Activated T-cell treated with anti-CD3 and anti-CD28 coated beads, Interleukin-2, amount 50 U/mL, for 24 hours (primary cell): ENCODE measurements around the gene PRDM4.
A peak's percentile ranks its signal among the peaks of the same experiment; 100 is the strongest.

Experiments
- DNase-seq: peaks from one replicate; pipeline ENCODE4 v3.0.0-alpha.2; 2020
- H3K27ac Mint-ChIP-seq: 2 replicates; pipeline ENCODE4 v1.8.0; 2020; ENCODE audit warnings: mild to moderate bottlenecking, mixed read lengths
- H3K27me3 Mint-ChIP-seq: 2 replicates; pipeline ENCODE4 v1.8.0; 2020; ENCODE audit warnings: mixed read lengths
- H3K36me3 Mint-ChIP-seq: 2 replicates; pipeline ENCODE4 v1.8.0; 2020; ENCODE audit warnings: low read depth, mixed read lengths
- H3K4me1 Mint-ChIP-seq: 2 replicates; pipeline ENCODE4 v1.8.0; 2020; ENCODE audit warnings: low read depth, mixed read lengths
- H3K4me3 Mint-ChIP-seq: 2 replicates; pipeline ENCODE4 v1.8.0; 2020; ENCODE audit warnings: mild to moderate bottlenecking, moderate library complexity, mixed read lengths
- H3K9me3 Mint-ChIP-seq: 2 replicates; pipeline ENCODE4 v1.8.0; 2020; ENCODE audit warnings: mixed read lengths

The PRDM4 gene

DNA sequence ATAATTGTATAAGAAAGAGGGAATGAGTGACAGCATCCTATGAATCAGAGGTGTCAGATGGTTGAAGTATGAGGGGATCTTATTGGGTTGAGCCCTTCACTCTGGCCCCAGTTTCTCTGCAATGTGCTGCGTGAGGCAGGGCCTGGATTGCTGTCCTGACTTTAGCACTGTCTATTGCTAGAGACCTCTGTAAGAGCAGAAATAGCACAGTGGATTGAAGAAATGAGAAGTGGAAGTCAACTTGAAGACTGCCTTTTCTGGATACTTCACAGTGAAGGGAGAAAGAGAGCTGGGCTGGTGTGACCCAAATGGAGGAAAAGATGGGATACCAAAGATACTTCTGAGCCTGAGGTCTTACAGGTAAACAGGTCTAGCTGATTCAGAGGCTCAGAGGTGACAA, 19.4 kb upstream of the PRDM4 start:
- H3K36me3 Mint-ChIP-seq: no peaks in the 10 kb centered on the region
- H3K27ac Mint-ChIP-seq: no peak overlapping the region
- no peak overlapping the region for H3K4me3 Mint-ChIP-seq
- DNase-seq: no peak
- peaks cover 56% of the 10 kb centered on the region for H3K27me3 Mint-ChIP-seq
- peaks cover 4% of the 10 kb centered on the region for H3K4me1 Mint-ChIP-seq
- H3K9me3 Mint-ChIP-seq: no peaks in the 10 kb centered on the region

GRCh38 chr12:107779077-107779831, 18.3 kb upstream of the PRDM4 start:
- Mint-ChIP-seq H3K27me3 (peaks cover 65% of the 10 kb centered on the region), H3K4me3 (no peak overlapping the region), H3K27ac (no peak overlapping the region), H3K4me1 (peaks cover 12% of the 10 kb centered on the region), H3K9me3 (no peaks in the 10 kb centered on the region), H3K36me3 (no peaks in the 10 kb centered on the region)
- no peak for DNase-seq

DNA sequence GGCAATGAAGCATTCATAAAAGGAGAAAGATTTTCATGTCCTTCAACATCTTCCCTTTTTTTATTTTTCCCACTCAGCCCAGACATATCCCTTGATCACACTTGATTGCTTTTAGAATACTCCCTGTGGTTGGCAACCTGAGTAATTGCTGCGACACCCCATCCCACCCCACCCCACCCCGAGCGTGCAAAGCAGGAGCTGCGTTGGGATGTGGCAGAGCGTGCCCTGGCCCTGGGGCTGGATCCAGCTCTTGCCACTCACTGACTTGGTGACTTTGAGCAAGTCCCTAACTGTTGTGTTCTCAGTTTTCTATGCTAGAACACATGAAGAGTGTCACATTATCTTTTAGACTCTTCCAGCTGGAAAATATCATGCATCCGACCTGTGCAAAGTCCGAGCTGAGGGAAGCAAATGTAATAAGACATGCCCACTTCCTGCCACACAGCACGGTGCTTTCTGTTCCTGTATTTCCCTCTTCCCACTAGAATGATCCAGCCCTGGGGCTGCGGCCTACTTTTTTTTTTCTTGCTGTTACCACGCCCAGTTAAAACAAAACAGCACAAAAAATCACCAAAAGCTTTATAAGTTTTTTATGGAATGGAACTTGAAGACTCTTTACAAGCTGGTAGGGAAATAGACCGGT, 17.6 kb upstream of the PRDM4 start:
- Mint-ChIP-seq H3K36me3 (no peaks in the 10 kb centered on the region), H3K27me3 (peaks cover 67% of the 10 kb centered on the region), H3K4me1 (peaks cover 16% of the 10 kb centered on the region), H3K9me3 (no peaks in the 10 kb centered on the region), H3K27ac (no peak overlapping the region), H3K4me3 (no peak overlapping the region)
- DNase-seq: no peak

GRCh38 chr12:107776171-107776570, 15.2 kb upstream of the PRDM4 start:
- Mint-ChIP-seq H3K4me3 (no peak overlapping the region), H3K27me3 (peaks cover 76% of the 10 kb centered on the region), H3K27ac (no peak overlapping the region), H3K36me3 (no peaks in the 10 kb centered on the region), H3K4me1 (peaks cover 16% of the 10 kb centered on the region), H3K9me3 (no peaks in the 10 kb centered on the region)
- no peak for DNase-seq

- DNase-seq: no peak
- Mint-ChIP-seq H3K4me3 (peak overlapping the region; percentile 44), H3K4me1 (peaks cover 16% of the 10 kb centered on the region), H3K27ac (no peak overlapping the region), H3K27me3 (peaks cover 78% of the 10 kb centered on the region), H3K36me3 (no peaks in the 10 kb centered on the region), H3K9me3 (no peaks in the 10 kb centered on the region)
Measured at GRCh38 chr12:107775093-107775721, 14.3 kb upstream of the PRDM4 start.

- H3K27me3 Mint-ChIP-seq: peaks cover 73% of the 10 kb centered on the region
- DNase-seq: no peak
- H3K36me3 Mint-ChIP-seq: no peaks in the 10 kb centered on the region
- peak within 1 kb of the TSS; percentile 44 for H3K4me3 Mint-ChIP-seq
- no peak within 1 kb of the TSS for H3K27ac Mint-ChIP-seq
- no peaks in the 10 kb centered on the region for H3K9me3 Mint-ChIP-seq
- peaks cover 16% of the 10 kb centered on the region for H3K4me1 Mint-ChIP-seq
Measured at GRCh38 chr12:107774349-107775029, 13.6 kb upstream of the PRDM4 start, which contains the start of gene ASCL4. Gene ASCL4 (plus strand): TSS chr12:107774704. CDS start chr12:107775219, 515 bp downstream.

- Mint-ChIP-seq H3K27ac (no peak overlapping the region), H3K27me3 (peaks cover 11% of the 10 kb centered on the region), H3K9me3 (no peaks in the 10 kb centered on the region), H3K4me3 (no peak overlapping the region), H3K36me3 (no peaks in the 10 kb centered on the region), H3K4me1 (no peaks in the 10 kb centered on the region)
- no peak for DNase-seq
Measured at GRCh38 chr12:107767466-107767865, 6.5 kb upstream of the PRDM4 start.

DNA sequence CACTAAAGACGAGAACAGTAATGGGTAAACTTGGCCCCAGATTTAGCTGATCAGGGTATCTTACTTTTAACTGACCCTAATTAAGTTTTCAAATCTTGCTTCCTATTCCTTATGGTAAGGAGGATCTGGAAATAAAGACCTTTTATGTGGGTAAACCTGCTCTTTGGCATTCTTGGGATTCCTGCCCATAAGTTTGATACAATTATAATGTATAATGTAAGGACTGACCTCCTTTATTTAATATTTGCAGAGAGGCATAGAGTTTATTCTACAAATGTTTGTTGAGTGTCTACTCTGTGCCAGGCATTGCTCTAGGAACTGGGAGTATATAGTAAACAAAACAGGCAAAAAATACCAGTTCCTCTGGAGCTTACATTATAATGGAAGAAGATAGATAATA, 4.4 kb upstream of the PRDM4 start:
- Mint-ChIP-seq H3K4me1 (peaks cover 10% of the 10 kb centered on the region), H3K4me3 (no peak overlapping the region), H3K27ac (no peak overlapping the region), H3K36me3 (peaks cover under 1% of the 10 kb centered on the region), H3K9me3 (no peaks in the 10 kb centered on the region), H3K27me3 (peaks cover 2% of the 10 kb centered on the region)
- DNase-seq: no peak

- Mint-ChIP-seq H3K27ac (no peak overlapping the region), H3K27me3 (no peaks in the 10 kb centered on the region), H3K9me3 (no peaks in the 10 kb centered on the region), H3K36me3 (peaks cover 7% of the 10 kb centered on the region), H3K4me1 (peaks cover 12% of the 10 kb centered on the region), H3K4me3 (no peak overlapping the region)
- DNase-seq: no peak
Measured at GRCh38 chr12:107764626-107765025, 3.7 kb upstream of the PRDM4 start.

DNA sequence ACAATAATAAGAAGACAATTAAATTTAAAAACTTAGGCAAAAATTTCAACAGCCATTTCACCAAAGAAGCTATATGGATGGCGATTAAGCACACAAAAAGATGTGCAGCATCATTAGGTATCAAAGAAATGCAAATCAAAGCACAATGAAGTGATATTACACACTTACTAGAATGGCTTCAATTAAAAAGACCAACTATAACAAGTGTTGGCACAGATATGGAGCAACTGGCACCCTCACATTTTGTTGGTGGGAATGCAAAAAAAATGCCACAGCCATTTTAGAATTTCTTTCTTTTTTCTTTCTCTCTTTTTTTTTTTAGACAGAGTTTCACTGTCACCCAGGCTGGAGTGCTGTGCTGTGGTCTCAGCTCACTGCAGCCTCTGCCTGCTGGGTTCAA, 1.9 kb upstream of the PRDM4 start:
- Mint-ChIP-seq H3K27ac (no peak overlapping the region), H3K36me3 (peaks cover 24% of the 10 kb centered on the region), H3K27me3 (no peaks in the 10 kb centered on the region), H3K4me3 (no peak overlapping the region), H3K9me3 (no peaks in the 10 kb centered on the region), H3K4me1 (peaks cover 25% of the 10 kb centered on the region)
- no peak for DNase-seq

GRCh38 chr12:107761502-107761904, 566 bp upstream of the PRDM4 start:
- Mint-ChIP-seq H3K4me3 (peak overlapping the region; percentile 91), H3K36me3 (peaks cover 37% of the 10 kb centered on the region), H3K4me1 (peaks cover 31% of the 10 kb centered on the region), H3K27ac (peak overlapping the region; percentile 71), H3K27me3 (no peaks in the 10 kb centered on the region), H3K9me3 (no peaks in the 10 kb centered on the region)
- DNase-seq: no peak

DNA sequence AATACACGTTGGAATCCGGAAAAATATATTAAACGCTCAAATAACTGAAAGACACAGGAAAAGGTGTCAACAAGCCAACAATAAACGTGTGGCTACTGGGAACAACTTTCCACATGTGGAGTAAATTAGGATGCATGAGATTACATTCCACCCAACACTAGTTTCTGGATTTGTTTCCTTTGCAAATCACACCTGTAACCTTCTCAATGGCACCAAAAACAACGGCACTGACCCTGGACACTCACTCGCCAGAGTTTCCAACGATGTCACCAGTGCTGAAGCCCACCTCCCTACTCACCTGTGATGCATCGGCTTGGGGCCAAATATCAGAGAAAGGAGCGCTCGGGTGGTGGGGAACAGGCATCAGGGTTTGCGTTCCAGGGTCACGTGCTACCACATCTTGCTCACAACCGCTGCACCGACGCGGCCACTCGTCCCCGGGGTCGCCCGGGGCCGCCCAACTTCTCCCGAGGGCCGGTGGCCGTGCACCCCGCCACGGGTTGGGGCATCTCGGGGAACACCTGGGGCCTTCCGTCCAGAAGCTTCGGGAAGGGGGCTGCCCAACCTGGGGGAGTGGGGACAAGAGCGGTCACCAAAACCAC, 629 bp downstream of the PRDM4 start:
- Mint-ChIP-seq H3K4me1 (peaks cover 31% of the 10 kb centered on the region), H3K9me3 (no peaks in the 10 kb centered on the region), H3K27ac (peak overlapping the region; percentile 93), H3K36me3 (peaks cover 47% of the 10 kb centered on the region), H3K4me3 (peak overlapping the region; percentile 91), H3K27me3 (no peaks in the 10 kb centered on the region)
- DNase-seq: peak; percentile 65

DNA sequence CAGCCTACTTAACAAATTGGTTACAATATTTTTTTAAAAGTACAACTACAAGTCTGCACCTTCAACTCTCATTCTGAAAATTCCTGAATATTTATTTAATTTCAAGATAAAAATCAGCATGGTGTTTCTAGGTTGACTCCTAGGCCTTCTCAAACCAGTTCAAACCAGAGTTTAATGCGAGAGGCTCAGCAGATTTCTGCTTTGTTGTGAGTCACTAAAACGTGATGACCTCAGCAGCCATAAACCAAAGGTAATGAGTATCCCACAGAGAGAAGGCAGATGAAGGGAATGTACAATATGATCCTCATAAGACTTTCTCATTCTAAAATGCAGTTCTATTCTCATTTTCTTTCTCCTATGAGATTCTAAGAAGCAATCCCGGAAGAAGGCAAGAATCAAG, 1.5 kb downstream of the PRDM4 start:
- peaks cover 31% of the 10 kb centered on the region for H3K4me1 Mint-ChIP-seq
- no peaks in the 10 kb centered on the region for H3K9me3 Mint-ChIP-seq
- H3K36me3 Mint-ChIP-seq: peaks cover 55% of the 10 kb centered on the region
- no peaks in the 10 kb centered on the region for H3K27me3 Mint-ChIP-seq
- peak overlapping the region; percentile 93 for H3K27ac Mint-ChIP-seq
- peak overlapping the region; percentile 91 for H3K4me3 Mint-ChIP-seq
- no peak for DNase-seq

DNA sequence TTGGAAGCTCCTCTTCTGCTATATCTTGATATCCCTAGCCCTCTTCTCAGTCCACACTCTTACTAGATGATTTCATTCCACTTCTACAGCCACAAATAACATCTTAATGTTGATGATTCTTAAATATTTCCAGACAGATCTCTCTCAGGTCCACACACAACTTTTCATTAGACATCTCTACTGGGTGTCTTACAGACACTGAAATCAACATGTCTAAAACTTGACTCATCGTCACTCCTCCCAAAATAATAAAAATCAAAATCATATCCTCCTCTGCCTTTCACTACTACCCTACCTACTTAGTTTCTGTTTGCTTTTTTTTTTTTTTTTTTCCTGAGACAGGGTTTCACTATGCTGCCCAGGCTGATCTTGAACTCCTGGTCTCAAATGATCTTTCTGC, 11.9 kb downstream of the PRDM4 start:
- Mint-ChIP-seq H3K27ac (no peak overlapping the region), H3K36me3 (peaks cover 42% of the 10 kb centered on the region)

More for the DNA sequence above, 11.9 kb downstream of the PRDM4 start:
- Mint-ChIP-seq H3K4me3 (no peak overlapping the region), H3K9me3 (no peaks in the 10 kb centered on the region), H3K27me3 (no peaks in the 10 kb centered on the region), H3K4me1 (peaks cover 11% of the 10 kb centered on the region)
- no peak for DNase-seq
